ENCODE measurements around the gene TXNRD2. TPM values are rescaled to one million over a fixed set of nuclear protein-coding genes. Genes with fewer than 3 reads are reported as not detected.
A peak's percentile ranks its signal among the peaks of the same experiment; 100 is the strongest.

TXNRD2 gene
- total RNA-seq, 4 donors from 2014 or later = 8.0 to 11.3 (median 10.4) TPM

DNA sequence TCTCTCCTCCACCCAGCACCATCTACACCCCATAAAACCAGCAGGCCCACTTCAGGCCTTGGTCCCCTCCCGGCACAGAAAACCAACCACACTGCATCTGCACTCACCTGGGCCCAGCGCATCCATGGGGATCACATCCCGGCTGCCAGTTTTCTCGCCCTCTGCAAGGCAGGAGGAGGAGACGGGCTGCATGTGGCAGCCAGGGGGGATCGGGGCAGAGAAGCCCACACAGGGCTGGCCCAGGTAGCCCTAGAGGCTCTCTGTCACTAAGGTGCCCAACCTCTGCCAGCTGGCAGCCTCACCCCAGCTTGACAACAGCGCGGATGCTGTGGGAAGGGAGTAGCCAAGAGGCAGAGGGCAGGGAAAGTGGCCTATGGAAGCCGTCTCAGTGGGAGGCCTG is 30.6 kb upstream of the TXNRD2 start:
- Histone ChIP-seq H3K36me3 (peaks cover 0 to 60% (median 10%) of the 10 kb centered on the region in 3 donors), H3K27ac (no peak overlapping the region), H3K4me3 (no peak overlapping the region), H3K27me3 (no peaks in the 10 kb centered on the region), H3K4me1 (peaks cover 0 to 37% (median 3%) of the 10 kb centered on the region in 3 donors), H3K9me3 (no peaks in the 10 kb centered on the region)
- intact Hi-C loops (cut with DNase I) = loop anchor here (10.0 kb wide), 1 partner anchor 143 kb away; the partner anchor contains the start of genes RANBP1 and TRMT2A
- 94% methylated on average over 2 of the region's 9 CpGs; no CpG with 5 or more reads in 1 of the 2 donors for WGBS, 2 donors
- DNase-seq = no peak
- TF ChIP-seq POLR2A (IDR thresholded peaks at IDR 0.05) = no peak
- TF ChIP-seq, protein P1, sequence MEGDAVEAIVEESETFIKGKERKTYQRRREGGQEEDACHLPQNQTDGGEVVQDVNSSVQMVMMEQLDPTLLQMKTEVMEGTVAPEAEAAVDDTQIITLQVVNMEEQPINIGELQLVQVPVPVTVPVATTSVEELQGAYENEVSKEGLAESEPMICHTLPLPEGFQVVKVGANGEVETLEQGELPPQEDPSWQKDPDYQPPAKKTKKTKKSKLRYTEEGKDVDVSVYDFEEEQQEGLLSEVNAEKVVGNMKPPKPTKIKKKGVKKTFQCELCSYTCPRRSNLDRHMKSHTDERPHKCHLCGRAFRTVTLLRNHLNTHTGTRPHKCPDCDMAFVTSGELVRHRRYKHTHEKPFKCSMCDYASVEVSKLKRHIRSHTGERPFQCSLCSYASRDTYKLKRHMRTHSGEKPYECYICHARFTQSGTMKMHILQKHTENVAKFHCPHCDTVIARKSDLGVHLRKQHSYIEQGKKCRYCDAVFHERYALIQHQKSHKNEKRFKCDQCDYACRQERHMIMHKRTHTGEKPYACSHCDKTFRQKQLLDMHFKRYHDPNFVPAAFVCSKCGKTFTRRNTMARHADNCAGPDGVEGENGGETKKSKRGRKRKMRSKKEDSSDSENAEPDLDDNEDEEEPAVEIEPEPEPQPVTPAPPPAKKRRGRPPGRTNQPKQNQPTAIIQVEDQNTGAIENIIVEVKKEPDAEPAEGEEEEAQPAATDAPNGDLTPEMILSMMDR (IDR thresholded peaks at IDR 0.05) = no peak

DNA sequence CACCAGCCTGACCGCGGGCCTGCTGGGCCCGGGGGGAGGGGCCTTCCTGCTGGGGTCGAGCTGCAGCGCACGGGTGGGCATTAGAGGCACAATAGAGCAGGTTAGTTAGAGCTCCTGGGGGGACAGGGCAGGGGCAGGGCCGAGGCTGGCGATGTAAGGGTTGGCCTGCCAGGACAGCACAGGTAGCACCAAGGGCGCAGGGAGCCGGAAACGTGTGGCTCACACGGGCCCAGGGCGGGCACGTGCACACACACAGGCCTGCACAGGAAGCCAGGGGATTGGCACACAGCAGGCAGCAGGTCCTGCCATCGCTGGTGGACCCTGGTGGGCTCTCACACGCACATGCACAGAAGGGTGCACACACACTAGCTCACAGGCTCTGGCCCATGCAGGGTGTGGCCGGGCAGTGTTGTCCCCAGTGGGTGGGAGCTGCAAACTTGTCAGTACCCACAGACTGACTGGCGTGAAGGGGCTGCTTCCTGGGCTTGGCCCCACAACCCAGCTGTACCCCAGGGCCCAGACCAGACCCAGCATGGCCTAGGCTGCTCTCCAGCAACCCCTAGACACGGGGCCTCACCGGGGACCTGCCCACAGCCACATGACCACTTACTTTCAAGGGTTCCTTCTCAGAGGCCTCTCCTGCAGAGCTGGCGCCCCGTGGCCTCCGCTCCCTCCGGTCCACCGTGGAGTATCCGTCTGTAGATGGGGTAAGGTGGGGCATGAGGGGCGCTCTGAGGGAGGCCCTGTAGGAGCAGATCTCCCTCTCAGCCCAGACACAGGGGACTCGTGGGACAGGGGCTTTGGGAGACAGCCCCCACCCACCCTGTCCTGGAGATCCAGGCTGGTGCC is 29.9 kb upstream of the TXNRD2 start:
- Histone ChIP-seq H3K9me3 (no peaks in the 10 kb centered on the region), H3K27me3 (no peaks in the 10 kb centered on the region), H3K4me3 (no peak overlapping the region), H3K36me3 (peaks cover 0 to 67% (median 10%) of the 10 kb centered on the region in 3 donors), H3K27ac (no peak overlapping the region), H3K4me1 (peaks cover 0 to 36% (median 3%) of the 10 kb centered on the region in 3 donors)
- intact Hi-C loops (cut with DNase I) = loop anchor here (10.0 kb wide), 1 partner anchor 143 kb away; the partner anchor contains the start of genes RANBP1 and TRMT2A
- 71 to 75% methylated on average over 1 to 3 of the region's 28 CpGs for WGBS, 2 donors
- no peak for TF ChIP-seq POLR2A (IDR thresholded peaks at IDR 0.05)
- TF ChIP-seq, protein P1 (IDR thresholded peaks at IDR 0.05) = no peak
- no peak for DNase-seq

DNA sequence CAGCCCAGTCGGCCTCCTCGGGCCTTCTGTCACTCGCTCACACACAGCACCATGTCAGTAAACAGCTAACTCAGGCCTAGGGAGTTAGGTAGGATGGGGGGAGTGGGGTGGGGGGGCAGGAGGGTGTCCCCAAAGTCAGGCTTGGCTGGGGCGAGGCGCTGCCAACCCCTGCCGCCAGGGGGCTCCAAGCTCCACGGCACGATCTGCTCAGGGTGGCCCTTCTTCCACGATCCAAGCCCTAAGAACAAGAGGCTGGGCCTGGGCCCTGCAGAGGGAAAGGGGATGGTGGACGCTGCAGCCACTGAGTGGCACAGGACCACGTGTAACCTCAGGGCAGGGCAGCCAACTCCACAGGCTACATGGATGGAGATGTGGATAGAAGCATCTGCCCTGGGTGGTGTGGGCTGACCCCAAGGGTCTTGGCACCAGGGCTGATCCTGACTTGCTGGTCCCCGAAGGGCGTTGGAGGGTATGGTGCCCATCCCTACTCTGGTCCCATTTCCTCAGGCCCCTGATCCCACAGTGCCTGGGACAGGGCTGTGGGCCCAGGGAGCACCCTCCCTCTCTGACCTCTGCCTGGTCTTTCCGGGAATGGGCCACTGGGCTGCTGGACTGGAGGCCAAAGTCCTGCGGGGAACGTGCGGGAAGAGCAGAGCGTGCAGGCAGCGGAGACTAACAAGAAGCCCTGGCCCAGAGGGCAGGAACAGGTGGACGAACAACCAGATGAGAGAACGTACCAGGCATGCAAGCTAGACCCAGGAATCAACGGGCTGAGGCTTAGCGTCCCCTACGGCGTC is 29.1 kb upstream of the TXNRD2 start:
- Histone ChIP-seq H3K27me3 (no peaks in the 10 kb centered on the region), H3K27ac (no peak overlapping the region), H3K4me3 (no peak overlapping the region), H3K4me1 (peaks cover 0 to 38% (median 3%) of the 10 kb centered on the region in 3 donors), H3K9me3 (no peaks in the 10 kb centered on the region), H3K36me3 (peaks cover 0 to 75% (median 13%) of the 10 kb centered on the region in 3 donors)
- DNase-seq = no peak
- TF ChIP-seq, protein P1 (IDR thresholded peaks at IDR 0.05) = peak; percentile 85 to 98 (median 87)
- no peak for TF ChIP-seq POLR2A (IDR thresholded peaks at IDR 0.05)
- intact Hi-C loops (cut with DNase I) = loop anchor here (10.0 kb wide), 1 partner anchor 144 kb away; the partner anchor contains the start of genes RANBP1 and TRMT2A
- WGBS, 2 donors = 4 to 55% methylated on average over 2 to 4 of the region's 25 CpGs

DNA sequence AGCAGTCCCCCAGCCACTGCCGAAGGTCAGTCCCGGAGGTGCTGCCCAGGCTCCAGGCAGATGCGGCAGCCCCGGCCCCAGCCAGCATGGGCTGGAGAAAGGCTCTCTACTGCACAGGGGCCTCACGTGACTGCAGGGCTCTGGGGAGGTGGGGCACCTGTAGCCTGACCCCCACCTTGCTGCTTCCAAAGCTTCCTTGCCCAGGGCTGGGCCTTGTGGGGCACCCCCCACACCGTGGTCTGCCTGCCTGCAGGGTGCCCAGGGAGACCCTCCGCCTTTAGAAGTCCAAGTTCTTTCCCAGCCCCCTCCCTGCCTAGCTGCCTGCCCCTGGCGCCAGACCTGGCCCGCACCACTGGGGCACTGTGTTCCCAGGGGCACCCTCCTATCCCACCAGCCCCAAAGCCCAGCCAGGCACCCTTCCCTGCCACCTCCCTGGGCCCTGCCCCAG is 28.4 kb upstream of the TXNRD2 start:
- Histone ChIP-seq H3K4me1 (peaks cover 0 to 39% (median 3%) of the 10 kb centered on the region in 3 donors), H3K36me3 (peaks cover 0 to 82% (median 14%) of the 10 kb centered on the region in 3 donors), H3K27ac (no peak overlapping the region), H3K4me3 (no peak overlapping the region), H3K27me3 (no peaks in the 10 kb centered on the region), H3K9me3 (no peaks in the 10 kb centered on the region)
- DNase-seq = no peak
- 50 to 56% methylated on average over 2 to 3 of the region's 9 CpGs for WGBS, 2 donors
- intact Hi-C loops (cut with DNase I) = loop anchor here (10.0 kb wide), 1 partner anchor 145 kb away; the partner anchor contains the start of genes RANBP1 and TRMT2A
- TF ChIP-seq, protein P1 (IDR thresholded peaks at IDR 0.05) = no peak
- no peak for TF ChIP-seq POLR2A (IDR thresholded peaks at IDR 0.05)
